ENCODE results near the gene PDPK1. TPM values are rescaled to one million over a fixed set of nuclear protein-coding genes. Genes with fewer than 3 reads are reported as not detected.
A peak's percentile ranks its signal among the peaks of the same experiment; 100 is the strongest.
"Not testable (repeated sequence)": the region's sequence is repeated elsewhere in the genome, so short reads cannot be mapped to it uniquely, and the experiment has no call there.

PDPK1 gene
- total and polyA plus RNA-seq, 7 donors: 12.9 to 44.5 (median 32.6) TPM

DNA sequence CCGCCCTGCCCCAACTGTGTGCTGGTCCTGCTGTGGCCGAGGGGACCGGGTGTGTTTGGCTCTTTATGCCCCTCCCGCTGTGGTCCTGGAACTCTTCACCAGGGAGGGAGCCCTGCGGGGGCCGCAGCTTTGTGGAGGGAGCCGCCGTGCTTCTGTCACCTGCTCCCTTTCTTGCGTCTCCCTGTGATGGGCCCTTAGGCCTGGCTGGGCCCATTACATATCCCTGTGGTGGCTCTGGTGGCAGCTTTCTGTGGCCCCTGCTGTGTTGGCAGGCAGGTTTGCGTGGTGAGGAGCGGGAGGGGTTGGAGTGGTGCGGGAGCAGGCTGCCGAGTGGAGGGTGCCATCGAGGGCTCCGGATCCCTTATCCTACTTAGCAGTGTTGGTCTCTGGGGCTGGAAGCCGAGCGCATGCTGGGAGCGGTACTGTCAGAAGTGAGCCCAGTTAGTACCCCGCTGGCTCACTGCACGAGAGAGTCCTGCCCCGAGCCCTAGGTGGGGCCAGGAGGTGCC, 60.4 kb downstream of the PDPK1 start:
- intact Hi-C loops (cut with DNase I): loop anchor here in 1 of 2 donors (10.0 kb wide), 1 partner anchor 63 kb away; the partner anchor contains the start of genes CEMP1 and PDPK1
- Histone ChIP-seq H3K27me3 (ENCODE audit: insufficient read depth in 3 of 3, low read length in 2 of 3) (no peaks in the 10 kb centered on the region), H3K36me3 (ENCODE audit: insufficient read depth in 1 of 2, low read depth in 1 of 2) (peaks cover 0 to 23% of the 10 kb centered on the region in 2 donors), H3K27ac (peak overlapping the region; percentile 83), H3K9me3 (no peaks in the 10 kb centered on the region), H3K4me1 (peaks cover 37% of the 10 kb centered on the region), H3K4me3 (no peak overlapping the region)
- DNase-seq: peak in 1 of 2 donors; percentile 27
- ATAC-seq: no peak
- WGBS, 3 donors: 90 to 95% (median 90%) methylated on average over 21 of the region's 21 CpGs
- TF ChIP-seq, protein P1, sequence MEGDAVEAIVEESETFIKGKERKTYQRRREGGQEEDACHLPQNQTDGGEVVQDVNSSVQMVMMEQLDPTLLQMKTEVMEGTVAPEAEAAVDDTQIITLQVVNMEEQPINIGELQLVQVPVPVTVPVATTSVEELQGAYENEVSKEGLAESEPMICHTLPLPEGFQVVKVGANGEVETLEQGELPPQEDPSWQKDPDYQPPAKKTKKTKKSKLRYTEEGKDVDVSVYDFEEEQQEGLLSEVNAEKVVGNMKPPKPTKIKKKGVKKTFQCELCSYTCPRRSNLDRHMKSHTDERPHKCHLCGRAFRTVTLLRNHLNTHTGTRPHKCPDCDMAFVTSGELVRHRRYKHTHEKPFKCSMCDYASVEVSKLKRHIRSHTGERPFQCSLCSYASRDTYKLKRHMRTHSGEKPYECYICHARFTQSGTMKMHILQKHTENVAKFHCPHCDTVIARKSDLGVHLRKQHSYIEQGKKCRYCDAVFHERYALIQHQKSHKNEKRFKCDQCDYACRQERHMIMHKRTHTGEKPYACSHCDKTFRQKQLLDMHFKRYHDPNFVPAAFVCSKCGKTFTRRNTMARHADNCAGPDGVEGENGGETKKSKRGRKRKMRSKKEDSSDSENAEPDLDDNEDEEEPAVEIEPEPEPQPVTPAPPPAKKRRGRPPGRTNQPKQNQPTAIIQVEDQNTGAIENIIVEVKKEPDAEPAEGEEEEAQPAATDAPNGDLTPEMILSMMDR (IDR thresholded peaks at IDR 0.05): no peak

DNA sequence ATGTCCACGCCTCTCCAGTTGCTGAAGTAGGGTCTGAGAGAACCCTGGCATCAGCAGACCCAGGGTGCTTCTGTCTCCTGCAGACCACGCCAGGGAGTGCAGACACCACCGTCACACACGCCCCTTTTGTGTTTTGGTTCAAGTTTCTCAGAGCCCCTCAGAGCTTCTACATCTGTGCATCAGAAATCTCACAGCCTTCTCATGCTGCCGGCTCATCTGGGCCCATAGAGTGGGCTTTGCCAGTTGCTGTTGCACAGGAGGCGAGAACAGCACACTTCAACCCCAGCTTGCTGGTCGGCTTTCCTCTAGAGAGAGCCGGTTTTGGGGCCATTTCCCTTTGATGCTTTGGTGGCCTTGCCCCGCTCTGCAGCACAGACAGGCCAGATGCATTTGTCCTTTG, 60.9 kb downstream of the PDPK1 start:
- intact Hi-C loops (cut with DNase I): loop anchor here in 1 of 2 donors (10.0 kb wide), 1 partner anchor 64 kb away; the partner anchor contains the start of genes CEMP1 and PDPK1
- Histone ChIP-seq H3K27me3 (ENCODE audit: insufficient read depth in 3 of 3, low read length in 2 of 3) (no peaks in the 10 kb centered on the region), H3K4me1 (peaks cover 34% of the 10 kb centered on the region), H3K27ac (peak overlapping the region; percentile 83), H3K4me3 (no peak overlapping the region), H3K9me3 (no peaks in the 10 kb centered on the region), H3K36me3 (ENCODE audit: insufficient read depth in 1 of 2, low read depth in 1 of 2) (peaks cover 0 to 23% of the 10 kb centered on the region in 2 donors)
- DNase-seq (peak in 1 of 2 donors; percentile 41), ATAC-seq (no peak)
- TF ChIP-seq, protein P1 (IDR thresholded peaks at IDR 0.05): no peak
- WGBS, 3 donors: 86 to 97% (median 89%) methylated on average over 9 of the region's 9 CpGs

DNA sequence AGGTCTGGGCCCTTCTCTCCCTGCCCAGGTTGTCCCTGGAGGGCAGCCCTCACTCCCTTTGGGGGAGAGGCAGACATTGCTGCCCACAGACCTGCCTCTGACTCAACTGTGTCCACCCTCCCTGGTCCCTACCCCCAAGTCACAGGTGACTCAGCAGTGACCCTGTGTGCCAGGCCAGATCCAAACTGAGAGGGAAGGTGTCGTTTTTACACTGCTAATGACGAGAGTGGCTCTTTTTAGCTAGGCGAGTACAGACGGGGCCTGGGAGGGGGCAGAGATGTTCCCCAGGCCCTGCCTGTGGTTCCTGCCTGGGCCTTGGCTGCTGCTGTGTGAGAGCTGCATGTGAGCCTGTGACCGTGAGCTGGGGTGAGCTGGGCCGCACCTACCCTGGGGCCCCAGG, 61.3 kb downstream of the PDPK1 start:
- ATAC-seq (peak; percentile 57 to 72 (median 72)), DNase-seq (peak in 1 of 2 donors; percentile 65)
- not testable (repeated sequence) for H3K4me3 ChIP-seq; H3K27me3 ChIP-seq (ENCODE audit: insufficient read depth in 3 of 3, low read length in 2 of 3); H3K9me3 ChIP-seq
- intact Hi-C loops (cut with DNase I): loop anchor here in 1 of 2 donors (10.0 kb wide), 1 partner anchor 64 kb away; the partner anchor contains the start of genes CEMP1 and PDPK1
- H3K36me3 ChIP-seq (ENCODE audit: insufficient read depth in 1 of 2, low read depth in 1 of 2): peaks cover 0 to 23% of the 10 kb centered on the region in 2 donors
- WGBS, 3 donors: 44% methylated on average over 4 of the region's 6 CpGs; no CpG with 5 or more reads in 2 of the 3 donors
- peaks cover 30% of the 10 kb centered on the region for H3K4me1 ChIP-seq
- H3K27ac ChIP-seq: peak overlapping the region; percentile 83

DNA sequence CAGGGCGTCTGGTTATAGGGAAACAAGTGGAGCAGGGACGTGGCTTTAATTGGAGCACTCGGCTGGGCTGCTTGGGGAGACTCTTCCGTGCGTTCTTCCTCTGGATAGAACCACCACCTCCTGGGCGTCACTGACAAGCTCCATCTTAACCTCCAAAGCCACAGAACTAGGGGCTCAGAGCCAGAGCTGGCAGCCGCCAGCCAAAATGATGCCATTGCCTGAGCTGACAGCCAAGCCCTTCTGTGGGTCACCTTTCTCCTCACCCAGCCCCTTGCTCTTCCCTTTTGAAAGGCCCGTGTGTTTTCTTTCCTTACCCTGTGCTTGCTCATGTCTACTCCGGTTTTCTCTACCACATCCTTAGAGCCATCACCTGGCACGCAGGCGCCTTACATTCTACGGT, 62.0 kb downstream of the PDPK1 start:
- not testable (repeated sequence) for H3K9me3 ChIP-seq; H3K4me3 ChIP-seq; H3K27me3 ChIP-seq (ENCODE audit: insufficient read depth in 3 of 3, low read length in 2 of 3)
- Histone ChIP-seq H3K4me1 (peaks cover 23% of the 10 kb centered on the region), H3K27ac (peak overlapping the region; percentile 79), H3K36me3 (ENCODE audit: insufficient read depth in 1 of 2, low read depth in 1 of 2) (peaks cover 0 to 23% of the 10 kb centered on the region in 2 donors)
- ATAC-seq: peak; percentile 34 to 66 (median 58)
- DNase-seq: peak; percentile 49 to 77
- 25 to 54% (median 29%) methylated on average over 6 to 9 of the region's 12 CpGs for WGBS, 3 donors
- intact Hi-C loops (cut with DNase I): loop anchor here in 1 of 2 donors (10.0 kb wide), 1 partner anchor 65 kb away; the partner anchor contains the start of genes CEMP1 and PDPK1

DNA sequence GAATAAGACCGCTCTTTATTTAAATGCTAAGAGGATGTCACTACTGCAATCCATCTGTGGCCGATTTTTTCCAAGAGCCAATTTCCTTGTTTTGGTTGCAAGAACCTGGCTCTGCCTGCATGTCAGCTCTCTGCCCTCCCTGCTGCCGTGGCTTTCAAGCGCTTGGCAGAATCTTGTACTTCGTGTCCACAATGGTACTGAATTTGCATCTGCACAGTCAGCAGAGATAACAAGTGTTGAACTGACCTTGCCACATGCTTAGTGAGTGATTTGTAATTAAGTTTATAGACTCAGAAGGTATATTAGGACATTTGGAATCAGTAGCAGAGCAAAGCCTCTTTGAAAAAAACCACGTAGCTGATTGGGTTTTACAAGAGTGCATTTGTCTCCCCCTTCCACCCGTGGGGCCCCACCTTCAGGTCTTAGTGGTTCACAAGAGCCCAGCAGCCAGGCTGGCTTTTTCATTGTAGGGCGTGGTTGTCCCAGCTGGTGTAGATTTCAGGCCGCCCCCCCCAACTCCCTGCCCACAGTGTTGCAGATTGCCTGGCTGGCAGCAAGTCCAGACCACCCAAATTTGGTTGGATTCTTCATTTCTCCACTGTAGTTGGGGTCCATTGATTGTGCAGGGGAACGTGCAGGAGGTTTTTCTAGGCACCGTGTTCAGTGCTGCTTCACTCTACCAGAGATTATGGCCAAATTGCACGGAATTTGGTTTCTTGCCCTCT, 63.6 kb downstream of the PDPK1 start:
- H3K27me3 ChIP-seq (ENCODE audit: insufficient read depth in 3 of 3, low read length in 2 of 3); H3K4me3 ChIP-seq; intact Hi-C loops (cut with DNase I); H3K9me3 ChIP-seq; ATAC-seq; DNase-seq: not testable (repeated sequence)
- peaks cover 20% of the 10 kb centered on the region for H3K4me1 ChIP-seq
- WGBS, 3 donors: 38 to 56% (median 42%) methylated on average over 11 of the region's 12 CpGs
- peaks cover 0 to 20% of the 10 kb centered on the region in 2 donors for H3K36me3 ChIP-seq (ENCODE audit: insufficient read depth in 1 of 2, low read depth in 1 of 2)
- peak overlapping the region; percentile 95 for H3K27ac ChIP-seq

DNA sequence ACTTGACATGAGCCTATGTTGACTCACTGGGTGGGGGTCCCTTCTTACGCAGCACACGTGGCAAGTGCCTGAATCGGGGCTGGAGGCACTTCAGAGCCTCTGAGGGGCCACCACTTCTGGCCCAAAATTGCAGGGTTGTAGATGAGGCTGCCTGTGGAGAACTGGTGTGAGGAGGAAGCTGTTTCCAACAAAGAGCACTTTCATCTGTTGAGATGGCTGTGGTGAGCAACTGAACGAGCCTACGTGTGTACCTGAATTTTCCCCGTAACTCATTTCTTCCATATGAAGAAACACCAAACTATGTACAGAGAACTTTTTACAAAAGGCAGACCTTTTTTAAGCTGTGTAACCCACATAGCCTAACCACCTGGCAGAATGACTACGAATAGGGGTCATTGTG, 64.4 kb downstream of the PDPK1 start:
- peaks cover 0 to 14% of the 10 kb centered on the region in 2 donors for H3K36me3 ChIP-seq (ENCODE audit: insufficient read depth in 1 of 2, low read depth in 1 of 2)
- WGBS, 3 donors: 64 to 76% (median 72%) methylated on average over 7 of the region's 7 CpGs
- H3K4me1 ChIP-seq: peaks cover 17% of the 10 kb centered on the region
- H3K27me3 ChIP-seq (ENCODE audit: insufficient read depth in 3 of 3, low read length in 2 of 3); intact Hi-C loops (cut with DNase I); H3K9me3 ChIP-seq; H3K4me3 ChIP-seq; ATAC-seq; DNase-seq: not testable (repeated sequence)
- peak overlapping the region; percentile 95 for H3K27ac ChIP-seq

Data from psoas muscle (tissue), 8 donors.